Astrocyte of the cerebellum (primary cell): ENCODE results near the gene GABRA1.

ENCODE experiments used
- DNase-seq: peaks from one replicate; pipeline ENCODE4 v3.0.0-alpha.2; 2011; ENCODE audit warnings: low read depth
- H3K4me3 ChIP-seq: 2 replicates; pipeline ENCODE4 v1.5.1; 2011; ENCODE audit warnings: mild to moderate bottlenecking, low read depth, low read length, moderate library complexity
- CTCF ChIP-seq: IDR thresholded peaks from 2 replicates; pipeline ENCODE4 v1.5.1; 2012; ENCODE audit warnings: low read length, low read depth, moderate library complexity, mild to moderate bottlenecking; ENCODE audit errors: missing control alignments
- in situ Hi-C: cut with HindIII; loops from 2 replicates; pipeline ENCODE4 v1.10.0; 2017; ENCODE audit warnings: low sequenced_read_pairs

Gene GABRA1

DNA sequence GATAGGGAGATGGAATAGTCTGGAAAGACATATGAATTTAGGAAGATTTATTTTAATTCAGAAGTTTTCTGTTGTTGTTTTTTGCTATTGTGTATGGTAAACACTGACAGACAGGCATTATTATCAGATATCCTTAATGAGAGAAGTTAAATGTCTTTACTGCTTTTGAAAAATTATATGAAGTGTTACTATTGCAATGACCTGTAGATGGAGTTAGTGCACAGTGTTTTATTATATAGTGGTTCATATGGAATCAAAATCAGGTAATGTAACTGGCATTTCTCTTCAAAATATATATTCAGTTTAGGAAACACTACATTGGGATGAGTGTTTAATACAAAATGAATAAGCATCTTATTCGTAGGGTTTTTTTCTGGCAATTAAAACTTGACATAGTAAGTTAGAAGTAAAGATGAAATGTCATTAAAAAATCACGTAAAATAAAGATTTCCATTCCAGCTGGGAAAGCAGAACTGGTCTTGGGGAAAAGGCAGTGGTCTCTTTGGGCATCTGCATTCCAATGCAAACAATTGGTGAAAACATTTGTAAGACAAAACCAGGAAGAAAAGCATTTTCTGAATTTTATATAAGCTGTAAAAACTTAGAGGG, 3.9 kb downstream of the GABRA1 start:
- DNase-seq, result no peak
- in situ Hi-C loops, result no loop called here
- TF ChIP-seq CTCF, result peak; percentile 14
- H3K4me3 ChIP-seq, result no peak overlapping the region

GRCh38 chr5:161857358-161857757, 9.4 kb downstream of the GABRA1 start:
- no peak overlapping the region for H3K4me3 ChIP-seq
- in situ Hi-C loops, result no loop called here
- no peak for TF ChIP-seq CTCF
- DNase-seq, result no peak

DNA sequence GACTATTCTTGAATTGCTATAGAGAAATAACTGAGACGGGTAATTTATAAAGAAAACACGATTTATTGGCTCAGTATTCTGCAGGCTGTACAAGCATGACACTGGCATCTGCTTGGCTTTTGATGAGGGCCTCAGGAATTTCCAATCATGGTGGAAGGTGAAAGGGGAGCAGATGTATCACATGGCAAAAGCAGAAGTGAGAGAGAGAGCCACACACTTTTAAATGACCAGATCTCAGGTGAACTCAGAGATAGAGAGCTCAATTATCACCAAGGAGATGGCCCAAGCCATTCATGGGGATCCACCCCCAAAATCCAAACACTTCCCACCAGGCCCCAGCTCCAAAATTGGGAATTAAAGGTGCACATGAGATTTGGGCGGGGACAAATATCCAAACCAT, 15.3 kb downstream of the GABRA1 start:
- H3K4me3 ChIP-seq, result no peak overlapping the region
- DNase-seq, result no peak
- in situ Hi-C loops, result no loop called here
- no peak for TF ChIP-seq CTCF

GRCh38 chr5:161863811-161864210, 15.9 kb downstream of the GABRA1 start:
- in situ Hi-C loops, result no loop called here
- no peak overlapping the region for H3K4me3 ChIP-seq
- TF ChIP-seq CTCF, result no peak

GRCh38 chr5:161865510-161865909, 17.6 kb downstream of the GABRA1 start:
- no peak overlapping the region for H3K4me3 ChIP-seq
- no peak for DNase-seq
- TF ChIP-seq CTCF, result no peak
- in situ Hi-C loops, result no loop called here

More at GRCh38 chr5:161863811-161864210, 15.9 kb downstream of the GABRA1 start:
- DNase-seq, result no peak

DNA sequence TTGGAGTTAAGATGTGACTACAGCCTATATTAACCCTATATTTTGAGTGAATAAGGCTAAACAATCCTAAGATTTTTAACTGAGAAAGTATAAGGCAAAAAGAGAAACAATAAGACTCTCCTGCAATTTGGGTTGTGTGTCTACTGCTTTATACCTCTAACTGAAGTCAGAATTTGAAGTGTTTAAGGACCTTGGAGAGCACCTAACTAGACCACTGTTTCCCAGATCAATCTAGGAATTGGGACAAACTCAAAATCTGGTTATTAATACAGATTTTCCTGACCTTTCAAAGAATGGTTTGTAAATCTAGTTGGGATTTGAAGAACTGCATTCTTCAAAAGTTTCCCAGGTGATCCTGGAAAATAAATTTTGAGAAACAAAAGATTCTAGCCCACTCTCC, 42.1 kb downstream of the GABRA1 start:
- in situ Hi-C loops, result no loop called here
- no peak for TF ChIP-seq CTCF

More for the DNA sequence above, 42.1 kb downstream of the GABRA1 start:
- H3K4me3 ChIP-seq, result no peak overlapping the region
- no peak for DNase-seq
